ENCODE results near the gene PLCL1.

Gene PLCL1

DNA sequence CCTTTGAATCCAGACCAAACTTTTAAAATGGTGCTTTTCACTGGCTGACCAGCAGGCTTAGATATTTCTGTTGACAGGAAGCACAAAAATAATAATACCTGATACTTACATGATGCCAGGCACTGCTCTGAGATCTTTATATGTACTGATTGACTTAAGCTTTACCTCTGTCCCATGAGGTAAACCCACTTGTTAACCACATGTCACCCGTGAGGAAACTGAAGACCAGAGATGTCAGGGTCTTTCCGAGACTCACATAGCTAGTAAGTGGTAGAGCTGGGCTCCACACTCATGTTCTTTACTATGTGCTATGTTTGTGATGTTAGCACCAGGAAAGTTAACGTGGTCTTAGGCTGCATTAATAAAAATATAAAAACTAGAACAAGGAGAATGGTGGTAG, 297.7 kb downstream of the PLCL1 start:
- Mint-ChIP-seq H3K36me3 (ENCODE audit: low read depth) (peaks cover 16% of the 10 kb centered on the region), H3K9me3 (no peaks in the 10 kb centered on the region), H3K27ac (no peak overlapping the region), H3K27me3 (no peaks in the 10 kb centered on the region), H3K4me1 (ENCODE audit: low read depth) (peaks cover 51% of the 10 kb centered on the region), H3K4me3 (no peak overlapping the region)
- intact Hi-C loops (cut with micrococcal nuclease): no loop called here

DNA sequence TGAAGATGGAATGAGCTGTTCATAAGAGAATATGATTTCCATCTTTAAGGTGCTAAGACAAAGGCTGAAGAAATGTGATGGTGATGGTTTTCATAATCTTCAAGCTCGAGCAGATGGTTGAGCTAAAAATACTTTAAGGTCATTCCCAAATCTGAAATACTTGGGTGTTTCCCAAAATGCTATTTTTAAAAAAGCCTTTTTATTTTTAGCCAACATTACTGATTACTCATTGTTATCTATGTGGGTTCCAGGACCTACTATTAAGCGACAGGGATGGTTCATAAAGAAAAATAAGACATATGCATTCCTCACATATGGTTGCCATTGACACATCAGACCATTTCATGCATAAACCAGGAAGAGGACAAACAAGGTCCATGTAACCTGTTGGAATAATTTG, 298.5 kb downstream of the PLCL1 start:
- intact Hi-C loops (cut with micrococcal nuclease): no loop called here
- Mint-ChIP-seq H3K4me1 (ENCODE audit: low read depth) (peaks cover 51% of the 10 kb centered on the region), H3K27me3 (no peaks in the 10 kb centered on the region), H3K27ac (no peak overlapping the region), H3K36me3 (ENCODE audit: low read depth) (peaks cover 16% of the 10 kb centered on the region), H3K9me3 (no peaks in the 10 kb centered on the region), H3K4me3 (no peak overlapping the region)

DNA sequence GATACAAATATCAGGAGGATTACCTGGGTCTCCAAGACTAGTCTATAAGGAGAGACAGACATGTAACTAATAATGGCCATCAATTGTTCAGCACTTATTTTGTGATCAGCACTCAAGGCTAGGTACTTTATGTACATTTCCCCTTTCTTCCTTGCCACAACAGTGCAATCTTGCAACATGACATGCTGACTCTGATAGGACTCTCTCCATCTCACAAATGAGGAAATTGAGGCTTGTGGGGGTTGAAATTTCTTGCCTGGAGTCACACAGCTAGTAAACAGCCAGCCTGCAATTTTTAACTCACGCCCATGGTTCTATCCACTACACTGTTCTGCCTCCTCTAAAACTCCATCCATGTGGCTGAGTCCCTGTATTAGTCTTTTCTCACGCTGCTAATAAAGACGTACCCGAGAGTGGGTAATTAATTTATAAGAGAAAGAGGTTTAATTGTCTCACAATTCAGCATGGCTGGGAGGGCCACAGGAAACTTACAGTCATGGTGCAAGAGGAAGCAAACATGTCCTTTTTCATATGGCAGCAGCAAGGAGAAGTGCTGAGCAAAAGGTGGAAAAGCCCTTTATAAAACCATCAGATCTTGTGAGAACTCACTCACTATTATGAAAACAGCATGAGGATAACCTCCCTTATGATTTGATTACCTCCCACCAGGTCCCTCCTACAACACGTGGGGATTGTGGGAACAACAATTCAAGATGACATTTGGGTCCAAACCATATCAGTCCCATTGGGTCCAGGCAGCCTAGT, 302.4 kb downstream of the PLCL1 start:
- intact Hi-C loops (cut with micrococcal nuclease): loop anchor here (5.0 kb wide), 1 partner anchor 605 kb away; the partner anchor contains the start of gene HSPE1
- no peak overlapping the region for H3K4me3 Mint-ChIP-seq
- peaks cover 41% of the 10 kb centered on the region for H3K4me1 Mint-ChIP-seq (ENCODE audit: low read depth)
- no peaks in the 10 kb centered on the region for H3K27me3 Mint-ChIP-seq
- H3K27ac Mint-ChIP-seq: peak overlapping the region; percentile 86
- H3K9me3 Mint-ChIP-seq: no peaks in the 10 kb centered on the region
- peaks cover 15% of the 10 kb centered on the region for H3K36me3 Mint-ChIP-seq (ENCODE audit: low read depth)

DNA sequence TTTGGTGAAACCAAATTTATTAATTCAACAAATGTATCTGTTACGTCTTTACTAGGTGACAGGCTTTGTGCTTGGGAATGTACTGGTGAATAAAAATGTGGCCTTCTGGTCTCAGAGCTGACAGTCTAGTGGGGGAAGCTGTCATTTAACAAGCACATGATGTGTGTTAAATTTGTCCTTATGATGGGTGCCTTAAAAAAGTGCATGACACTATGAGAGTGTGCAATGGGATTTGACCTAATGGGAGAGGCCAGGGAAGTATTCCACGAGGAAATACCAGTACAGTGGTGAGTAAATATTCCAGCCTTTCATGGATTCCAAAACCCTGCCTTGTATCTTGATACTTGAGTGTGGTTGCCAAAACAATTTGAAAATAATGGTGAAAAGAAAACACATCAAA, 308.9 kb downstream of the PLCL1 start:
- Mint-ChIP-seq H3K9me3 (no peaks in the 10 kb centered on the region), H3K27me3 (no peaks in the 10 kb centered on the region), H3K4me3 (no peak overlapping the region), H3K27ac (no peak overlapping the region), H3K36me3 (ENCODE audit: low read depth) (no peaks in the 10 kb centered on the region), H3K4me1 (ENCODE audit: low read depth) (peaks cover 21% of the 10 kb centered on the region)
- intact Hi-C loops (cut with micrococcal nuclease): no loop called here

DNA sequence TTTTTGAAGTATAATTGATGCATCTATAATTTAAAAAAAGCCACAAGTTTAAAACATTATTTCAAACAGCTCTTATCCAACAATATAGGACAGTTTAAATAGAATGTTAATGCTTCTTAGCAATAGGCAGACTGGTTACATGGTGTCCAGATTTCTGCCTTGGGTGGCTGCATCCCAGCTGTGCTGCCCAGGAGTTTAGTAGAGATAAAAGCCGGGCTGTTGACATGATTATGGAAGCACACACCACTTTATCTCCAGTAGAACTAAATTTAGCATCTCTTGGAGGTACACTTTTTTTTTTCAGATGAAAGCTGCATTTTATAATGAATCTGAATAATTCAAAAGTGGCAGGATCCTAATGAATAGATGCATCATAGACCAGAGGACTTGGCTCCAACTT, 309.7 kb downstream of the PLCL1 start:
- no peak overlapping the region for H3K27ac Mint-ChIP-seq
- no peak overlapping the region for H3K4me3 Mint-ChIP-seq
- H3K4me1 Mint-ChIP-seq (ENCODE audit: low read depth): peaks cover 20% of the 10 kb centered on the region

DNA sequence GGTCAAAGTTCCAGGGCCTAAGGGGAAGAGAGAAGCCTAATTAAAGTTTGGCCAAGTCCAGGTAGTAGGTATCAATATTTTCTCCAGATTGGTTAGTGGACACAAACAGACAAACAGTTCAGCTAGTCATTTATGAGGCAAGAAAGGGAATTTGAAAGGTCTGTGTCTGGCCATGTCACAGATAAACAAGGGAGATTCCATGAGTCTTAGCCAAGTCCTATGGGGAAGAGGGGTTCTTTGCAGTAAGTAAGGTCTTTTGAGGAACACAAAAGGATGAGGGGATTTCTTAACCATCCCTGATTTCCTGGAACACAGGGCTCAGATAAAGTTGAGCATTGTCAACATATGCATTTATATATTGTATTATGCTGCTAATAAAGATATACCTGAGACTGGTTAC, 310.8 kb downstream of the PLCL1 start:
- intact Hi-C loops (cut with micrococcal nuclease): no loop called here
- Mint-ChIP-seq H3K4me1 (ENCODE audit: low read depth) (peaks cover 17% of the 10 kb centered on the region), H3K4me3 (no peak overlapping the region), H3K27ac (no peak overlapping the region), H3K27me3 (no peaks in the 10 kb centered on the region), H3K36me3 (ENCODE audit: low read depth) (no peaks in the 10 kb centered on the region), H3K9me3 (peaks cover 2% of the 10 kb centered on the region)

More for the DNA sequence above, 309.7 kb downstream of the PLCL1 start:
- Mint-ChIP-seq H3K27me3 (no peaks in the 10 kb centered on the region), H3K9me3 (no peaks in the 10 kb centered on the region), H3K36me3 (ENCODE audit: low read depth) (no peaks in the 10 kb centered on the region)
- intact Hi-C loops (cut with micrococcal nuclease): no loop called here

DNA sequence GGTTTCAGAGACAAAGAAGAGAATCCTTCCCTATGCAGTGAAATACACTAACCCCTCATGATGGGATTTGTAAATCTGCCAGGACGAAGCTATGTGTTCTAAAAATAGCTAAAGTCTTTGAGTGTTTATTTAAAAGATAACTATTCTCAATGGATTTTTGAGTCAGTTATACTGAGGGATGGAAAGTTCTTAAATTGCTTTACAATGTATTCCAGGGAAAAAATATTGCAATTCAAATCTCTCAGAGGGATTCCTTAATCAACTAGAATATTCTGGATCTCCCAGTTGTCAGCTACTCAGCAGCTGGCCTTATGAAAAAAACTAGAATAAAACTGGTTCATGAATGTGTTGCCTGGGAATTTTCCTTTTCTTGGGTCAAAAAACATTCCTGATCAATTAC, 312.4 kb downstream of the PLCL1 start:
- Mint-ChIP-seq H3K27me3 (no peaks in the 10 kb centered on the region), H3K4me1 (ENCODE audit: low read depth) (peaks cover 21% of the 10 kb centered on the region), H3K9me3 (peaks cover 9% of the 10 kb centered on the region), H3K36me3 (ENCODE audit: low read depth) (no peaks in the 10 kb centered on the region), H3K27ac (no peak overlapping the region), H3K4me3 (no peak overlapping the region)
- intact Hi-C loops (cut with micrococcal nuclease): no loop called here

DNA sequence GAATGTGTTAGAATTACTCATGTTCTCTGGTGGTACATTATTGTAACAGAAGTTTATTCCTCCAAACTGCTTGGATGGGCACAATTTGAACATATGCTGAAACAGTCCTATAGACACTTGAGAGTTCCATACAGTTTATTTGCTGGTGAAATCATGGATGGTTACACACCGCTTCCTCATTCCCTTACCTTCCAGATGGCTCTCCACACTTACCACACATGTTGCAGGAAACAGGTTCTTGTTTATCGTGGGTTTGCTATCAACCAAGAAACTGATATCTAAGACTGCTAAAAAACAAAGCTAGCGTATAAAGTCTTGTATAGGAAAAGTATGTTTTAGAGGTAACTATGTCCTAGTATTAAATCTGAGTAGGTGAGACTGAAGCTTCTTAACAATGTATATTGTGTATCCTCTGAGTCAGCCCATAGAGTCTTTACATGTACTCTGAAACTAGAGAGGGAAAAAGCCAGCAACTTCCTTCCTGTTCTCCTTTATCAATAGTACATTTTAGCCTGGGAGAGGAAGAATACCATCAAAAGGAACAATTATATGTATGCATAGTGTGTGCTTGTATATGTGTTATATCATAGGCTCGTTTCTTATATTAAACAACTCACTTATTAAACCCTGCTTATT, 313.1 kb downstream of the PLCL1 start:
- Mint-ChIP-seq H3K4me3 (no peak overlapping the region), H3K27me3 (no peaks in the 10 kb centered on the region), H3K4me1 (ENCODE audit: low read depth) (peaks cover 21% of the 10 kb centered on the region), H3K27ac (no peak overlapping the region), H3K9me3 (peaks cover 9% of the 10 kb centered on the region), H3K36me3 (ENCODE audit: low read depth) (no peaks in the 10 kb centered on the region)
- intact Hi-C loops (cut with micrococcal nuclease): no loop called here

DNA sequence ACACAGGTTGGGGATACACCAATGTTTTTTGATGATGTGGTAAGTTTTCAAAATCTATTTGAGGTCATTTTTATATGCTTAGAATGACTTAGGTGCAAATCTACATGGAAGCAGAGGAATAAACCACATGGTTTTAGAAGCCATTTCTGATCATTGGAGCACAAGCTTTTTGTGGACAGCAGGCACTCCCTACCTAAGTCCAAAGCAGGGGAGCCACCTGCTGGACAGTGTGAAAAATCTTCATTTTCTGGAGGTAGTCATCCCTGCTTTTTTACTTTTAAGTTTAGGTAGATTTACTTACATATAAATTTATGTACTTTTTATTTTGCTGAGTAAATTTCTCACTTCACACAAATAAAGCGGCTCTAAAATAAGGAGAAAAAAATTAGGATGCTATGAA, 323.2 kb downstream of the PLCL1 start:
- no peak overlapping the region for H3K27ac Mint-ChIP-seq
- no peaks in the 10 kb centered on the region for H3K36me3 Mint-ChIP-seq (ENCODE audit: low read depth)
- H3K27me3 Mint-ChIP-seq: no peaks in the 10 kb centered on the region
- H3K4me3 Mint-ChIP-seq: no peak overlapping the region
- H3K4me1 Mint-ChIP-seq (ENCODE audit: low read depth): peaks cover 26% of the 10 kb centered on the region
- H3K9me3 Mint-ChIP-seq: no peaks in the 10 kb centered on the region
- intact Hi-C loops (cut with micrococcal nuclease): loop anchor here (1.0 to 10.0 kb wide), 4 partner anchors 73 to 423 kb away; partner anchors contain the start of gene MARS2

DNA sequence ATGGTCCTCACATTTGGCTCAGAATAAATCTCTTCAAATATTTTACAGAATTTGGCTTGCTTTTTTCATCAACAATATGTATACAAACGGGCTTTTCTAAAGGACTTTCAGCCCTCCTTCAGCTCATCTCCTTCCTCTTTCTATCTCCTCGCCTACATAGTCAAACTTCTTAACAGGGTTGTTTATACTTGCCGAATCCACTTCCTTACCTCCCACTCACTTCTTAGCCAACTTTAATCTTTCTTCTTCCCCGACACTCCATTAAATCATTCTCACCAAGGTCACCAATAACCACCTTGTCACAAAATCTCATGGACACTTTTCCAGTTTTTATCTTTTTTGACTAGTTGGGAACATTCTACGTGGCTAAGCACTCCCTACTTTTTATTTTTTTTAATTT, 325.2 kb downstream of the PLCL1 start:
- Mint-ChIP-seq H3K9me3 (no peaks in the 10 kb centered on the region), H3K4me3 (peak overlapping the region; percentile 7), H3K36me3 (ENCODE audit: low read depth) (no peaks in the 10 kb centered on the region), H3K27me3 (no peaks in the 10 kb centered on the region), H3K27ac (peak overlapping the region; percentile 4), H3K4me1 (ENCODE audit: low read depth) (peaks cover 26% of the 10 kb centered on the region)
- intact Hi-C loops (cut with micrococcal nuclease): loop anchor here (10.0 kb wide), 2 partner anchors 75 to 425 kb away; partner anchors contain the start of gene MARS2

DNA sequence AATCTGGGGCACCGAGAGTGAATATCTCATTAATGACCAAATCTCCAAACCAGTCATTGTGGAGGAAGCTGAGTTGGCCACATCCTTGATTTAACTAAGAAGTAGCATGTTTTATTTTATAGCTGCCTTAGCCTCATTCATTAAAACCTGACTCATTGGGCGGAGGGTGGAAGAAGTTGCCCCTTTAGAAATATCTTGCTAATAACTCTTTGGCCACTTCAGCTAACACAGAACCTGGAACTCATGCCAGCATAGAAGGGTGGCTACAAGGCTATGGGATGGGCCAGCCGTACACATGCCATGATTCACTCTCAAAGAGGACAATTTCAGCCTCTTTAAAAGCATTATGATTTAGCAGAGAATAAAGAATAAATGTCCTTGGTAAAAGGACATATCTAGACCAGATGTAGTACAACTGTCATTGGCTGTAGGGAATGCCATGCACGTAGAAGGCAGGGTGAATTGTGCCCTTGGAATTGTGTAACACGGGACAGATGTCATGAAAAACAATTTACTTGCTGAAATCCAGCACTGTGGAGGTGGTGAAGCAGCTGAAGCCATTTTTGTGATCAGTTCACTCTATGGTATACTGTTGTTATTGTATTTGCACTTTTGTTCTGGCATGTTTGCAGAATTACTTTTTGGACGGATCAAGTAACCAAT, 330.0 kb downstream of the PLCL1 start:
- peaks cover 8% of the 10 kb centered on the region for H3K9me3 Mint-ChIP-seq
- intact Hi-C loops (cut with micrococcal nuclease): no loop called here
- H3K36me3 Mint-ChIP-seq (ENCODE audit: low read depth): no peaks in the 10 kb centered on the region
- H3K4me1 Mint-ChIP-seq (ENCODE audit: low read depth): peaks cover 19% of the 10 kb centered on the region
- H3K4me3 Mint-ChIP-seq: no peak overlapping the region
- H3K27me3 Mint-ChIP-seq: no peaks in the 10 kb centered on the region
- H3K27ac Mint-ChIP-seq: no peak overlapping the region

DNA sequence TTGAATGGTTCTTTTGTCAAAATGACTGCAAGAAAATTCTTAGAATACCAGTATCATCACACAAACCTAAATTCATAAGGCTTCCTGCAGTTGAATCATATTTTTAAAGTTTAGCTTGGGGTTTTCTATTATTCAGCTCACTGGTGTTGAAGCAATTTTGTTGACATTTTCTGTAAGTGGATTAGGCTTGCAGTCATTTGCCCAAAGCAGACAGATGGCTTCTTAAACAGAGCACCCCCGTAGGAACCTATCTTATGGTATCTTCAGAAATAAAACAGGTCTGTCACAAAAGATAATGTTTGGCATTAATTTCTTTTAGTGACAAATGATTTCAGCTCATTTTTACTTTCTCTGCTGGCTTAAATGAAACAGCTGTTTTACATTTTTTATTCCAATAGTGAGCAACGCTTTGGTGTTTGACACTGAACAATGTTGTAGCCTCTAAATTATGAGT, 331.1 kb downstream of the PLCL1 start:
- peaks cover 8% of the 10 kb centered on the region for H3K9me3 Mint-ChIP-seq
- H3K4me3 Mint-ChIP-seq: no peak overlapping the region
- H3K36me3 Mint-ChIP-seq (ENCODE audit: low read depth): no peaks in the 10 kb centered on the region
- no peak overlapping the region for H3K27ac Mint-ChIP-seq
- peaks cover 9% of the 10 kb centered on the region for H3K4me1 Mint-ChIP-seq (ENCODE audit: low read depth)
- H3K27me3 Mint-ChIP-seq: no peaks in the 10 kb centered on the region
- intact Hi-C loops (cut with micrococcal nuclease): no loop called here

DNA sequence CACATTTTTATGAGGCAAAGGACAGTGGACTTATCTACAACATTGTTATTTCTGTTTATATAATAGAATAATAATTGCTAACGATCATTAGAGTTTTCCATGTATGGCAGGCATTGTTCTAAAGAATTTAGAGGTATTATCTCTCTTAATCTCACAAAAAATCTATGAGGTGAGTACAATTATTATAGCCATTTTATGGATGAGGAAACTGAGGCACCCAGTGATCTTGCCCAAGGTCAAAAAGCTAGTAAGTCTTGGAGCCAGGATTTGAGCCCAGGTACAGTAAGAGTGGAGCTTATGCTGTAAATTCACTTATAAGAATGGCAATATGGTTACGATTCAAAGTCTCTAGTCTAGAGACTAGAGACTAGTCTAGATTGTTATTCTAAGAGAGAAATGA, 331.7 kb downstream of the PLCL1 start:
- Mint-ChIP-seq H3K27me3 (no peaks in the 10 kb centered on the region), H3K4me3 (no peak overlapping the region), H3K27ac (no peak overlapping the region), H3K9me3 (peaks cover 8% of the 10 kb centered on the region), H3K36me3 (ENCODE audit: low read depth) (no peaks in the 10 kb centered on the region), H3K4me1 (ENCODE audit: low read depth) (peaks cover 2% of the 10 kb centered on the region)
- intact Hi-C loops (cut with micrococcal nuclease): no loop called here

DNA sequence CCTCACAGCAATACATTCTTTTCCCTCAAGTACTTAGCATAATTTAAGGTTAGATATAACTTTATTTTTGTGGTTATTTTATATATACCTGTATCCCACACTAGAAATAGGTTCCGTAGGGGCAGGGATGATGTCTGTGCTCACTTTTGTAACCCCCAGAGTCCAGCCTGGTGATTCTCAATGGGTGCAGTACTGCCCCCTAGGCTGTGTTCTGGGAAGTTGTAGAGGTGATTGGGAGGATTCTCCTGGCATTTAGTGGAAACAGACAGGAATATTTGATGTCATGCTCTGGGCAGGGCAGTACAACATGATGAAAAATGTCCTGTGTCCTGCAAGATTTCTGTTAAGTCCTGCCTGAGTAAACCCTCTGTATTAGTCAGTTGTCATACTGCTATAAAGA, 333.3 kb downstream of the PLCL1 start:
- intact Hi-C loops (cut with micrococcal nuclease): no loop called here
- Mint-ChIP-seq H3K9me3 (peaks cover 8% of the 10 kb centered on the region), H3K4me1 (ENCODE audit: low read depth) (no peaks in the 10 kb centered on the region), H3K36me3 (ENCODE audit: low read depth) (no peaks in the 10 kb centered on the region), H3K27me3 (no peaks in the 10 kb centered on the region), H3K27ac (no peak overlapping the region), H3K4me3 (no peak overlapping the region)

Measured in dendritic cell treated with granulocyte-macrophage colony-stimulating factor and Interleukin-4, amounts not matched to agents 40 ng/mL and 50 ng/mL, for 4 days (primary cell).